ENCODE results near the gene GRID1. TPM values are rescaled to one million over a fixed set of nuclear protein-coding genes. Genes with fewer than 3 reads are reported as not detected.
"Not testable (repeated sequence)": the region's sequence is repeated elsewhere in the genome, so short reads cannot be mapped to it uniquely, and the experiment has no call there.

Gene GRID1
- polyA plus RNA-seq, 3 donors = 1.6 to 2.2 (median 1.7) TPM

- DNase-seq = no peak
Observed at GRCh38 chr10:85874208-85874607, 492.4 kb downstream of the GRID1 start.

GRCh38 chr10:85873063-85873462 lies 493.5 kb downstream of the GRID1 start:
- no peak for DNase-seq

- no peak for DNase-seq
Observed at GRCh38 chr10:85868627-85869499, 497.7 kb downstream of the GRID1 start.

GRCh38 chr10:85864868-85865526 lies 501.6 kb downstream of the GRID1 start:
- no peak for DNase-seq

GRCh38 chr10:85864173-85864549 lies 502.4 kb downstream of the GRID1 start:
- DNase-seq = no peak

- DNase-seq = no peak
Observed at GRCh38 chr10:85863301-85864172, 503.1 kb downstream of the GRID1 start.

GRCh38 chr10:85862771-85863170 lies 503.8 kb downstream of the GRID1 start:
- DNase-seq = no peak

- no peak for DNase-seq
Observed at GRCh38 chr10:85861513-85862197, 504.9 kb downstream of the GRID1 start.

GRCh38 chr10:85859859-85860258 lies 506.7 kb downstream of the GRID1 start:
- DNase-seq = no peak

- no peak for DNase-seq
Observed at GRCh38 chr10:85858776-85859515, 507.6 kb downstream of the GRID1 start.

- DNase-seq = no peak
Observed at GRCh38 chr10:85857791-85858190, 508.8 kb downstream of the GRID1 start.

GRCh38 chr10:85857305-85857704 lies 509.3 kb downstream of the GRID1 start:
- DNase-seq = no peak

- DNase-seq = no peak
Observed at GRCh38 chr10:85851934-85852333, 514.7 kb downstream of the GRID1 start.

- no peak for DNase-seq
Observed at GRCh38 chr10:85851325-85851724, 515.3 kb downstream of the GRID1 start.

GRCh38 chr10:85850736-85851135 lies 515.9 kb downstream of the GRID1 start:
- no peak for DNase-seq

GRCh38 chr10:85849315-85849714 lies 517.3 kb downstream of the GRID1 start:
- DNase-seq = no peak

- no peak for DNase-seq
Observed at GRCh38 chr10:85848756-85849155, 517.8 kb downstream of the GRID1 start.

GRCh38 chr10:85847085-85847484 lies 519.5 kb downstream of the GRID1 start:
- no peak for DNase-seq

- not testable (repeated sequence) for DNase-seq
Observed at GRCh38 chr10:85838660-85839059, 527.9 kb downstream of the GRID1 start.

GRCh38 chr10:85832988-85833387 lies 533.6 kb downstream of the GRID1 start:
- no peak for DNase-seq

- DNase-seq = no peak
Observed at GRCh38 chr10:85831422-85831821, 535.2 kb downstream of the GRID1 start.

All from renal pelvis (tissue), 4 donors.